ENCODE data around the gene ZKSCAN3. TPM values are rescaled to one million over a fixed set of nuclear protein-coding genes. Genes with fewer than 3 reads are reported as not detected.

The ZKSCAN3 gene
- total and polyA plus RNA-seq, 2 of the 4 experiments (the other 2 are of a cell fraction): 3.7 to 4.8 TPM

- BruUV-seq (replicated peaks): no TSS peak
- WGBS, 2 experiments (ENCODE audit: extremely low coverage in 2 of 2, insufficient read length in 1 of 2): 4% methylated on average over 10 of the region's 19 CpGs; no CpG with 5 or more reads in 1 of the 2 experiments
- H3K18ac ChIP-seq (ENCODE audit: low read depth, low read length): no peak overlapping the region; the same call in 1 of the 2 replicates
- H4K20me1 ChIP-seq (ENCODE audit: insufficient read depth, low read length): no peaks in the 10 kb centered on the region
- peak overlapping the region; percentile 89 for H2BK5ac ChIP-seq (ENCODE audit: low read depth, low read length, poor library complexity, severe bottlenecking)
- peak overlapping the region; percentile 80 for H3K23ac ChIP-seq (ENCODE audit: low read depth, low read length)
- peaks cover 12% of the 10 kb centered on the region; the same call in 1 of the 2 replicates for H3K9me1 ChIP-seq (ENCODE audit: insufficient read depth, low read length)
- H3K9ac ChIP-seq (ENCODE audit: low read depth, low read length): peak overlapping the region; percentile 63
- H2BK15ac ChIP-seq (ENCODE audit: low read depth, low read length): peak overlapping the region; percentile 55; the same call in 1 of the 3 replicates
- peak; percentile 91 for DNase-seq
- H3K79me1 ChIP-seq (ENCODE audit: low read depth in 1 of 2, low read length in 2 of 2): peaks cover 23 to 48% of the 10 kb centered on the region in 2 experiments
- peak overlapping the region; percentile 59 for H2BK20ac ChIP-seq (ENCODE audit: low read depth, low read length)
- H3K4me1 ChIP-seq (ENCODE audit: control insufficient read depth, insufficient read depth, low read length): peaks cover 15% of the 10 kb centered on the region
- H3K4me2 ChIP-seq (ENCODE audit: low read depth, low read length): peak overlapping the region; percentile 81
- ChIA-PET CTCF (interaction anchor here (0.5 to 2.4 kb wide), 18 partner anchors 15 to 501 kb away, joined by 3 to 15 read pairs (median 4); partner anchors contain the start of genes ZKSCAN4, ZKSCAN8 and ZSCAN26), POLR2A (ENCODE audit: unreplicated experiment) (interaction anchor here (0.6 to 1.4 kb wide), 3 partner anchors 11 to 484 kb away, joined by 4 to 7 read pairs (median 5); a partner anchor contains a TSS)
- dilution Hi-C loops (cut with HindIII; ENCODE audit: low sequenced_read_pairs, unreplicated experiment): no loop called here
- in situ Hi-C loops (cut with MboI; ENCODE audit: low sequenced_read_pairs): loop anchor here (5.0 kb wide), 1 partner anchor 224 kb away; no protein-coding TSS in a partner anchor
- peak overlapping the region; percentile 94 for H2AFZ ChIP-seq (replicated peaks; ENCODE audit: low read length, poor library complexity)
- H3K4ac ChIP-seq (ENCODE audit: low read depth, low read length): peak overlapping the region; percentile 90
- H2BK120ac ChIP-seq (ENCODE audit: low read depth, low read length): peak overlapping the region; percentile 58; the same call in 1 of the 2 replicates
- peak overlapping the region; percentile 71 for H3K27ac ChIP-seq (ENCODE audit: insufficient read depth, low read length)
- peak overlapping the region; percentile 93 for H2AK5ac ChIP-seq (ENCODE audit: low read depth, low read length)
- H2AK9ac ChIP-seq (replicated peaks; ENCODE audit: low read depth, low read length, poor library complexity): peak overlapping the region; percentile 89
- peak overlapping the region; percentile 53 to 94 for H4K8ac ChIP-seq (ENCODE audit: low read depth in 2 of 2, low read length in 2 of 2)
- no peaks in the 10 kb centered on the region for H3K9me3 ChIP-seq (ENCODE audit: control insufficient read depth, insufficient read depth, low read length)
- intact Hi-C loops (cut with micrococcal nuclease): loop anchor here (1.0 to 5.0 kb wide), 5 partner anchors 75 to 453 kb away; partner anchors contain the start of genes PGBD1, ZKSCAN4 and ZSCAN9
- peak overlapping the region; percentile 56 for H4K5ac ChIP-seq (ENCODE audit: low read depth, low read length)
- H3K27me3 ChIP-seq (ENCODE audit: control insufficient read depth, insufficient read depth, low read length): no peaks in the 10 kb centered on the region
- peak overlapping the region; percentile 64 for H3K4me3 ChIP-seq (ENCODE audit: insufficient read depth, low read depth, low read length)
- peaks cover 4% of the 10 kb centered on the region; the same call in 1 of the 2 replicates for H3K36me3 ChIP-seq (ENCODE audit: control insufficient read depth, insufficient read depth, low read length)
- peak overlapping the region; percentile 89; the same call in 1 of the 2 replicates for H3K14ac ChIP-seq (replicated peaks; ENCODE audit: low read depth, low read length)
- peak overlapping the region; percentile 76 for H4K91ac ChIP-seq (ENCODE audit: insufficient read depth, low read depth, low read length)
- TF ChIP-seq RFX5 (IDR thresholded peaks at IDR 0.05; ENCODE audit: low read depth, low read length) (no peak), RAD21 (IDR thresholded peaks at IDR 0.05; ENCODE audit: low read length) (peak; percentile 82), CTCF (conservative IDR thresholded peaks at IDR 0.05; ENCODE audit: low read depth, low read length) (peak; percentile 81), POLR2A (IDR thresholded peaks at IDR 0.05; ENCODE audit: low read depth, low read length) (no peak), MXI1 (IDR thresholded peaks at IDR 0.05; ENCODE audit: borderline replicate concordance, low read depth, low read length) (peak; percentile 7; the same call in 1 of the 2 replicates), SMC3 (IDR thresholded peaks at IDR 0.05; ENCODE audit: low read depth, low read length) (peak; percentile 66)
- ATAC-seq (ENCODE audit: low read depth): peak; percentile 94
- H3K56ac ChIP-seq (ENCODE audit: extremely low read depth, insufficient read depth, low read length): peak overlapping the region; percentile 75; the same call in 1 of the 2 replicates
Observed at GRCh38 chr6:28355743-28356665, 6.3 kb downstream of the ZKSCAN3 start.
